Transverse colon (tissue), 4 donors: ENCODE measurements around the gene IARS2. TPM values are rescaled to one million over a fixed set of nuclear protein-coding genes. Genes with fewer than 3 reads are reported as not detected.
"Not testable (repeated sequence)": the region's sequence is repeated elsewhere in the genome, so short reads cannot be mapped to it uniquely, and the experiment has no call there.

Source experiments
- DNase-seq: peaks from one replicate; pipeline ENCODE4 v3.0.0-alpha.2; 2019
- H3K27ac ChIP-seq, 4 donors: fragments of 200-600 bp; sonication (generic); 2 replicates each; pipeline ENCODE4 v1.5.1; 2016 to 2018; ENCODE audit warnings: inconsistent platforms in 4 of 4
- H3K27me3 ChIP-seq: fragments of 200-600 bp; sonication (generic); 2 replicates; pipeline ENCODE4 v1.5.1; 2017; ENCODE audit warnings: inconsistent platforms
- H3K36me3 ChIP-seq, 4 donors: fragments of 200-600 bp; sonication (generic); 2 replicates each; pipeline ENCODE4 v1.5.1; 2017 to 2019; ENCODE audit warnings: inconsistent platforms in 4 of 4
- H3K4me1 ChIP-seq, 4 donors: fragments of 200-600 bp; sonication (generic); 2 replicates each; pipeline ENCODE4 v1.5.1; 2017 to 2020; ENCODE audit warnings: inconsistent platforms in 4 of 4
- H3K4me3 ChIP-seq, 4 donors: fragments of 200-600 bp; sonication (generic); 1 replicate in 1 of 4; 2 replicates in 3 of 4; pipeline versions ENCODE4 v1.5.1 to v1.6.1; 2017 to 2019; ENCODE audit warnings: inconsistent platforms in 4 of 4
- H3K9me3 ChIP-seq, 2 donors: fragments of 200-600 bp; sonication (generic); 2 replicates each; pipeline ENCODE4 v1.5.1; 2017 to 2019; ENCODE audit warnings: inconsistent platforms in 2 of 2
- EP300 ChIP-seq: sonication (generic); formaldehyde crosslinking; IDR thresholded peaks from one replicate; pipeline ENCODE4 v1.6.1; 2017; ENCODE audit warnings: antibody characterized with exemption, low read depth
- POLR2A ChIP-seq: fragments of 450-650 bp; IDR thresholded peaks from one replicate; pipeline ENCODE4 v1.6.1; 2016; ENCODE audit warnings: antibody characterized with exemption, mild to moderate bottlenecking, moderate library complexity
- POLR2AphosphoS5 ChIP-seq, 3 donors: sonication (generic); formaldehyde crosslinking; IDR thresholded peaks; one replicate each; pipeline ENCODE4 v1.6.1; 2016; ENCODE audit warnings: antibody characterized with exemption in 3 of 3
- WGBS, 2 donors: methylation state at CpG; one replicate each; pipeline ENCODE4 v1.1.5; 2018; ENCODE audit warnings: low coverage in 1 of 2; 5-methylcytosine and 5-hydroxymethylcytosine counted together
- in situ Hi-C, 4 donors: fragments of 200-750 bp; cut with MboI; loops; one replicate each; pipeline versions ENCODE4 v1.15.0 to v1.15.1; 2017; ENCODE audit warnings: low sequenced_read_pairs in 3 of 4, low pct_ligation_motif_present in 1 of 4, low pct_unique_long_range_greater_than_20kb in 1 of 4
- intact Hi-C: fragments of 100-400 bp; cut with DNase I; formaldehyde crosslinking; loops from one replicate; pipeline ENCODE4 v1.15.1; 2023; ENCODE audit warnings: low total_unique reads
- total RNA-seq, 4 donors: library from RNA; depleted of rRNA; stranded (reverse); fragments of >200 nt; gene quantifications; one replicate each; pipeline ENCODE4 v1.1.0, GENCODE V29; 2016
- TF ChIP-seq, protein P1 (sequence below), 5 experiments: fragments of 200-600 bp in 3 of 5; fragments of 450-650 bp in 2 of 5; sonication (generic) in 3 of 5; IDR thresholded peaks; 1 replicate in 2 of 5; 2 replicates in 3 of 5; pipeline ENCODE4 v1.5.1; 2016 to 2017; ENCODE audit warnings: antibody characterized with exemption in 5 of 5, inconsistent platforms in 3 of 5, mild to moderate bottlenecking in 2 of 5, moderate library complexity in 1 of 5

The IARS2 gene
- total RNA-seq, 4 donors from 2014 or later: 46.2 to 87.0 (median 70.8) TPM

- intact Hi-C loops: no loop called here
- Histone ChIP-seq H3K27ac (peak overlapping the region; percentile 16 to 60 (median 30)), H3K4me1 (peaks cover 0 to 9% (median 4%) of the 10 kb centered on the region in 4 donors), H3K4me3 (no peak overlapping the region), H3K36me3 (peaks cover 0 to 3% (median 0%) of the 10 kb centered on the region in 4 donors), H3K9me3 (no peaks in the 10 kb centered on the region), H3K27me3 (no peaks in the 10 kb centered on the region)
- no peak for DNase-seq
- TF ChIP-seq EP300 (no peak), POLR2AphosphoS5 (IDR thresholded peaks at IDR 0.05) (peak in 1 of 3 donors; percentile 43)
- WGBS, 2 donors: 36 to 74% methylated on average over 1 of the region's 1 CpG
- in situ Hi-C loops: no loop called here
Observed at GRCh38 chr1:220084460-220084859, 9.5 kb upstream of the IARS2 start.

DNA sequence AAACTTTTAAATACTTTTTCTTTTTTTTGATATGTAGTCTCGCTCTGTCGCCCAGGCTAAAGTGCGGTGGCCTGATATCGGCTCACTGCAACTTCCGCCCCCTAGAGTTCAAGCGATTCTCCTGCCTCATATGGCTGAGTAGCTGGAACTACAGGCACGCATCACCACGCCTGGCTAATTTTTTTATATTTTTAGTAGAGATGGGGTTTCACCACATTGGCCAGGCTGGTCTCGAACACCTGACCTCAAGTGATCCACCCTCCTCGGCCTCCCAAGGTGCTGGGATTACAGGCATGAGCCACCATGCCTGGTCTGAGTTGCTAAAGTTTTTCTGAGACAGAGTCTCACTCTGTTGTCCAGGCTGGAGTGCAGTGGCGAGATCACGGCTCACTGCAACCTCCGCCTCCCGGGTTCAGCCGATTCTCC lies 7.7 kb upstream of the IARS2 start:
- intact Hi-C loops, DNase-seq, H3K27ac ChIP-seq, H3K4me3 ChIP-seq, H3K36me3 ChIP-seq, H3K27me3 ChIP-seq, H3K9me3 ChIP-seq, in situ Hi-C loops: not testable (repeated sequence)
- 85 to 89% methylated on average over 8 to 15 of the region's 15 CpGs for WGBS, 2 donors
- H3K4me1 ChIP-seq: peaks cover 0 to 13% (median 6%) of the 10 kb centered on the region in 4 donors

DNA sequence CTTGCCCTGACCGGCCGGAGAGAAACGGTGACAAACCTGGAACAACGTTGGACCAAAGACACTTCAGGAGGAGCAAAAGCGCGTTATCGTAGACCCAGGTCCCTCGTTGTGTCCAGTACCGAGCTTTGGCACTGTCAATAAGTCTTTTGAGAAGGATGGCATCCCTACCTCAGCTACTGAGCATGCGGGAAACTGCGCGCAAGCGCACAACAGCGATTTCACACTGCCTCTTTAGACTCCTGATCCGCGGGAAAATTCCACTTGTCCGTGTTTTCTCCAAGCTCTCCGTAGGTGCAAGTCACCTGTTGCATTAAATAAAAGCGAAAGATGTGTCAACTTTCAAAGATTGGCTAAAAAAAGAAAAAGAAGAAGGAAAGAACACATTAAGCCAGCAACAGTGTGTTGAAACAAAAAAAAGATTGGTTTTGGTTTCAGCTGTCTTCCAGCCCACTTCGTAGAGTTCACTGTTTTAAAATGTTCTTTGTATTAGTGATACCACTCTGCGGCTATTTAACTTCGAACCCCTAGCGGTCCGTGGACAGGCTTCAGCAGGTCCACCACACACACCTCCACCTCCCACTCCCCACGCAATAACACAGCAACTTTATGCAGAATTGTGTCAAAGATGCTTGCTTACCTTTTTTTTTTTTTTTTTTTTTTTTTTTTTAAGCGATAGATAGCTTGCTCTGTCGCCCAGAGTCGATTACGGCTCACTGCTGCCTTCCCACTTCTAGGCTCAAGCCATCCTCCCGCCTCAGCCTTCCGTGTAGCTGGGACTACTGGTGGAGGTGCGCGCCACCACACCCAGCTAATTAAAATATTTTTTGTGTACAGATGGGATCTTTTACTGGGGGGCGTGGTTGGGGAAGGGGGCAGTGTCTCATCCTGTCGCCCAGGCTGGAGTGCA lies 4.0 kb upstream of the IARS2 start, which contains the start of gene BPNT1:
Gene BPNT1, minus strand, starts transcription at position 139 of the 907 bp plus-strand sequence. CDS start 9,942 bp downstream, outside the sequence.
- Histone ChIP-seq H3K4me3 (peak within 1 kb of the TSS; percentile 35 to 66 (median 52)), H3K9me3 (no peaks in the 10 kb centered on the region), H3K27me3 (no peaks in the 10 kb centered on the region), H3K4me1 (peaks cover 8 to 15% (median 12%) of the 10 kb centered on the region in 4 donors), H3K27ac (peak within 1 kb of the TSS; percentile 72 to 85 (median 77)), H3K36me3 (no peaks in the 10 kb centered on the region)
- intact Hi-C loops: no loop called here
- 4 to 6% methylated on average over 19 to 35 of the region's 35 CpGs for WGBS, 2 donors
- DNase-seq: peak; percentile 99
- TF ChIP-seq POLR2AphosphoS5 (IDR thresholded peaks at IDR 0.05): peak; percentile 84 to 92 (median 86)
- TF ChIP-seq, protein P1, sequence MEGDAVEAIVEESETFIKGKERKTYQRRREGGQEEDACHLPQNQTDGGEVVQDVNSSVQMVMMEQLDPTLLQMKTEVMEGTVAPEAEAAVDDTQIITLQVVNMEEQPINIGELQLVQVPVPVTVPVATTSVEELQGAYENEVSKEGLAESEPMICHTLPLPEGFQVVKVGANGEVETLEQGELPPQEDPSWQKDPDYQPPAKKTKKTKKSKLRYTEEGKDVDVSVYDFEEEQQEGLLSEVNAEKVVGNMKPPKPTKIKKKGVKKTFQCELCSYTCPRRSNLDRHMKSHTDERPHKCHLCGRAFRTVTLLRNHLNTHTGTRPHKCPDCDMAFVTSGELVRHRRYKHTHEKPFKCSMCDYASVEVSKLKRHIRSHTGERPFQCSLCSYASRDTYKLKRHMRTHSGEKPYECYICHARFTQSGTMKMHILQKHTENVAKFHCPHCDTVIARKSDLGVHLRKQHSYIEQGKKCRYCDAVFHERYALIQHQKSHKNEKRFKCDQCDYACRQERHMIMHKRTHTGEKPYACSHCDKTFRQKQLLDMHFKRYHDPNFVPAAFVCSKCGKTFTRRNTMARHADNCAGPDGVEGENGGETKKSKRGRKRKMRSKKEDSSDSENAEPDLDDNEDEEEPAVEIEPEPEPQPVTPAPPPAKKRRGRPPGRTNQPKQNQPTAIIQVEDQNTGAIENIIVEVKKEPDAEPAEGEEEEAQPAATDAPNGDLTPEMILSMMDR (IDR thresholded peaks at IDR 0.05): peak in 2 of 5 experiments; percentile 22 to 37
- TF ChIP-seq POLR2A: peak; percentile 75
- no peak for TF ChIP-seq EP300
- in situ Hi-C loops: no loop called here

DNA sequence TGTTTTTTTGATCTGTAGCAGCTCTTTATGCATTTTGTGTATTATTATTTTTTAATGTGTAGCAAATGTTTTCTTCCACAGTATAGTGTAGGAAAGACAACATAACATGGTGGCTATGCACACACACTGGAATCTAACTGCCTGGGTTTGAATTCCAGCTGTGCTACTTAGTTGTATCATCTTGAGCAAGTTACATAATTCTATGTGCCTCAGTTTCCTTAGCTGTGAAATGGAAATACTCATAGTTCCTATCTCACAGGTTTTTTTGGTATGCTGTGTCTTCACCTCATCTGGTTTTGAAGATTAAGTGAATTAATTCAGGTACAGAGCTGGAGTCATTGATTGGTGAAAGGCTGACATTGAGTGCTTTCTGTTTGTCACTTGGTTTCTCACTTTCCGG lies 1.2 kb upstream of the IARS2 start:
- 95 to 100% methylated on average over 1 of the region's 1 CpG for WGBS, 2 donors
- in situ Hi-C loops: no loop called here
- no peak for DNase-seq
- Histone ChIP-seq H3K27ac (no peak overlapping the region), H3K36me3 (peaks cover 0 to 11% (median 4%) of the 10 kb centered on the region in 4 donors), H3K9me3 (no peaks in the 10 kb centered on the region), H3K4me3 (no peak overlapping the region), H3K4me1 (peaks cover 13 to 24% (median 16%) of the 10 kb centered on the region in 4 donors), H3K27me3 (no peaks in the 10 kb centered on the region)
- TF ChIP-seq POLR2AphosphoS5 (IDR thresholded peaks at IDR 0.05) (no peak), POLR2A (no peak), EP300 (no peak)
- intact Hi-C loops: no loop called here

- H3K4me1 ChIP-seq: peaks cover 13 to 24% (median 16%) of the 10 kb centered on the region in 4 donors
- peak overlapping the region in 3 of 4 donors; percentile 92 to 99 (median 93) for H3K4me3 ChIP-seq
- H3K27ac ChIP-seq: peak overlapping the region; percentile 93 to 95 (median 94)
- H3K9me3 ChIP-seq: no peaks in the 10 kb centered on the region
- H3K27me3 ChIP-seq: no peaks in the 10 kb centered on the region
- DNase-seq: no peak
- in situ Hi-C loops: no loop called here
- 20 to 35% methylated on average over 6 to 12 of the region's 12 CpGs for WGBS, 2 donors
- TF ChIP-seq EP300 (no peak), POLR2AphosphoS5 (IDR thresholded peaks at IDR 0.05) (no peak), POLR2A (no peak)
- TF ChIP-seq, protein P1 (IDR thresholded peaks at IDR 0.05): no peak
- H3K36me3 ChIP-seq: peaks cover 0 to 15% (median 5%) of the 10 kb centered on the region in 4 donors
- intact Hi-C loops: no loop called here
Observed at GRCh38 chr1:220093361-220094015, 444 bp upstream of the IARS2 start.
